Measurements from ENCODE around the gene PAMR1.
A peak's percentile ranks its signal among the peaks of the same experiment; 100 is the strongest.

PAMR1 gene

DNA sequence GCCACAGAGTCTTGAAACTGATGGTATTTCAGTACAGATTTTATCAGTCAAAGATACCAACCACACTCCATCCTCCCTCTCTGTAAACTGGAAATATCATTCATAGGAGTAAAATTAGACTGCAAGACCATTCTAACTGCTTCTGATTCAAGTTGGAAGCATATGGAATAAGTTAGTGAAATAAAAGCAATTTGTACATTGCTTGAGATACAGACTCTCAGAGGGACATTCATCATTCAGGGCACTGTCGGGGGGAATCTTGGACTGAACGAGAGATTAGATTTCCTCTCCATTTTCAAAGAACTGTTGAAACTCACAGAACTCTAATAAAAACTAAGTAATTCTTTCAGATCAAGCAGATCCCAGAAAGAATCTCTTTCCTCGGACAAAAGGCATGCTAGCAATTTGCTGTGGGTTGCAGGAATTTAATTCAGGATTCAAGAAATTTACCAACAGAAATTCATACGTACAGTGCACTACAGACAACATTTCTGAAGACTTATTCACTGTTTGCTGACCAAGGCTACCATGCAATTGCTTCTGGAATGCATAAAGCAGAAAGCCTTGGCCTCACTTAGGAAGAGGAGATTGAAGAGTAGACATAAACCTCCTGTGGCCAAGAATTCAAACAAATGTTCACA, 34.1 kb downstream of the PAMR1 start:
- DNase-seq = no peak

DNA sequence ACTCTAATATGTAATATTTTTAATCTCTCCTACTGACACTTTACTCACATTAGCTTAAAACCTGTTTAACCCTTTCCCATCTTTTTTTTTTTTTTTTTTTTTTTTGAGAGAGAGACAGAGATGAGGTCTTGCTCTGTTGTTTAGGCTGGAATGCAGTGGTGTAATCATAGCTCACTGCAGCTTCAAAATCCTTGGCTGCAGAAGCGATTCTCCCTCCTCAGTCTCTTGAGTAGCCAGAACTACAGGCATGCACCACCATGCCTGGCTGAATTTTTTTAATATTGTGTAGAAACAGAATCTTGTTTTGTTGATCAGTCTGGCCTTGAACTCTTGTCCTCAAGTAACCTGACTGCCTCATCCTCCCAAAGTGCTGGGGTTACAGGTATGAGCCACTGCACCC, 37.3 kb downstream of the PAMR1 start:
- DNase-seq = no peak

DNA sequence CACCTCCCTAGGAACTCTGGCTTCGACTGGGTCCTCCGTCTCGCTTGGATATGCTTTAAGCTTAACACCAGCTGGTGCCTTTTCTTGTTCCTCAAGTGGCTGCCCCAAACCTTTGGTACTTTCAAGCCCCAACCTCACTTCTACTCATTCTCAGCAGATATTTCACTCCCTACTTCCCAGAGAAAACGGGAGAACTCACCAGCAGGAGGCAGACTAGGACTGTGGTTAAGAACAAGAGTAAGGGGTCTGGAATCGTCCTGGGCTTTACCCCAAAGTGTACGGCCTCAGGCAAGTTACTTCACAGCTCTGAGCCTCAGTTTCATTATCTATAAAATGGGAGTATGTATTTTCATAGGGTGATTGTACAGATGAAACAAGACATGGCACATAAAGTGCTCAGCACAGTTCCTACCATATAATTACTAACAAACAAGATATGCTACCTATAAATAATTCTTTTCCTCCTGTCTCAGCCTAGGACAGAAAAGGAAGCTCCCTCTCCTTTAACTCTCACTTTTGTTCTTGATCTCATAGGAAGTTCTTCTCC, 37.8 kb downstream of the PAMR1 start:
- DNase-seq = peak; percentile 10

DNA sequence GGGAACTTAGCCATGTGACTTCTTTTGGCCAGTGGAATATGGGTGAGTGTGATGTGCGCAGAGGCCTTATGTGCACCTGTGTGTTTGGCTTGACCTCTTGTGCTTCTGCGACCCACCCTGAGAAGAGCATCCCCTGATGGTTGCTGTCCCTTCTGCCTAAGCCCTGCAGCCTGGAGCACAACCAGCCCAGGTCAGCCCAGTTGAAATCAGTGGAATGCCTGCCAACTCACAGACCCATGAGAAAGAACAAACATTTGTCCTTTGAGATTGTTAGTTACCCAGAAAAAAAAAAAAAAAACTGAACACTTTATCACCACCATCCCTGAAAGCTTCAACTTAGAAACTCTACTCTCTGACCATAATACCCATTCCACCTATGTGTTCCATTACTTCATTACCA, 38.5 kb downstream of the PAMR1 start:
- DNase-seq = no peak

DNA sequence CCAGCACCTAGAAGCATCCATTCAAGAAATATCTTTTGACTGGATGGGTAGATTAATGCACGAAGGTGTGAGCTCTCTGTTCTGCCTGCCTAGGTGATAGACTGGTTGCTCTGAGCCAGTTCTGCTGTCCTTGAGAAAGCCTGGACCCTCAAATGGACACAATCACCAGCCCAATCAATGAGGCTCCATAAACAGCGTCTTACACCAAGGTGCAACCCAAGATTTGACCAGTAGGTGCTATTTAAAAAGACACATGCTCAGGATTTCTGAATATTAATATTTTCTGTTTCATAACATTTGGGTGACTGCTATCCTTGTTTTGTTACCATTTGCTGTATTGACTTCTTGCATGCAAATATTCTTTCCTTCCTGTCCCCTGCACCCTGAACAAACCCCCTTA, 39.0 kb downstream of the PAMR1 start:
- no peak for DNase-seq

DNA sequence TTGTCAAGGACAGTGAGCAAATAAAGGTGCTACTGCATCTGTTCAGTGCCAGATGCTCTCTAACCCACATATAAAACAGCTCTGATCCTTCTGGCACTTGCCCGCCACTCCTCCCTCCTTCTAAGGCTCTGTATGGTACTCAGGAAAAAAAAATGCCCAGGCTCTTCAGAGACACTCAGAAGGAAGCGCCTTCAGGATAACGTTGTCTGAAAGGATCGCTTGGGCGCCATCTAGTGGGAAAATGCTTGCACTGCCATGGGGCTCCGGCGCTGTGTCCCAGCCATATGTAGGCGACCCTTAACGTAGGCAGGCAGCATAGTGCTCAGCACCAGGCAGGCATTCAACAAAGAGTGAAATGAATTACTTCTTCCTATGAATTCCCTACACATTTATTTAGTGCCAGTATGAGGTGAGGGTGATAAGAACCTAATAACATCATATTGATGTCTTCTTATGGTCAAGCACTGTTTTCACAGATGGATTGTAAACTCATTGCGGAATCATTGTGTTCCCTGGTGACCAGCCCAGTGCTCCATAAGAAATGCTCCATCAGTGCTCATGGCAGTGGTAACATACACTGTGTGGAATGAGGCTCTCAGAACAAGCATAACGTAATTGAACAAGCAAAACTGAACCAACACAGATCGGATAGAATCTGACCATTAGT, 39.6 kb downstream of the PAMR1 start:
- peak; percentile 98 for DNase-seq

DNA sequence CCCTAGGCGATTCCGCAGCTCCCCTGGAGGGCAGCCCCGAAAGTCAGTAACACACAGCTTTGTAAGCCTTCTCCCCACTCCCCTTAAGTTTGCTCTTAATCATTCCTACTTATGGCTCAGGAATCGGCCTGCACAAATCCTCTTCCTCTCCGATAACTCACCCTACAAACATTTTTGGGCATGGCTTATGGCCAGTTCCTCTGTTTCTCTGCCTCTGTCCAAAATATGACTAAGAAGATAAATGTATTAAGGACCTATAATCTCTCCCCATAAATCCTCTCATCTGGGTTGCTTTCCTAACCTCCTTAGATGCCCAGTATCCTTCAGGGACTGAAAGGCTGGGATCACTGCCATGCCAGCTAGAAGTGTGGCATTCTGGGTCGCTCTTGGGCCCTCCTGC, 41.0 kb downstream of the PAMR1 start:
- DNase-seq = no peak

DNA sequence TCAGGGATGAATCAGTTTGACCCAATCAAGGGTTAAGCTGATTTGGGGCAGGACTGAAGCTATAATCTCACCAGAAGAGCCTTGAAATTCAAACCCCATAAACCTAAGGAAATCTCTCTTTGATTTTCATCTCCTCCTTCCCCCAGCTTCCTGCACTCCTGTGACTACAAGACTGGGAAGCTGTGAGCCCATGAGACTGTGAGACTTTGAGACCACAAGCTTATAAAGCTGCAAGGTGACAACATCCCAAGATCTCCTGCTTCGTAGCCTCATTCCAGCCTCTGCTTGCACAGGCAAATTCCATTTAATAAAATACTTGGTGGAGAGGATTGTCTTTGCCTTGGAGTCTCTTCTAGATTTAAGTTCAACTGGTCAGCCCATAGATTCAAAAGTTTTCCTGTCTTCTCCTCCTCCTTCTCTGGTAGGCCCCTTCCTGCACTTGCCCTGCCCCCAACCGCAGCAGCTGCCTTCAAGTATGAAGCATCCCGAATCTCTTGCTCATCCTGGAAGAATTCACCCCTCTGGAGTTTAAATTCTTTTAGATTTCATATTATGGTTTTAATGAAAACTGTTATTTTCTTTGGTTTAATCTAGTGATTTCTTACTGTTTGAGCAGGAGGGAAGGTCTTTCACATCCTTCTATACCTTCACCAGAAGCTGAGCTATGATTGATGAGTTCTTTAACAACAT, 42.1 kb downstream of the PAMR1 start:
- DNase-seq = no peak

DNA sequence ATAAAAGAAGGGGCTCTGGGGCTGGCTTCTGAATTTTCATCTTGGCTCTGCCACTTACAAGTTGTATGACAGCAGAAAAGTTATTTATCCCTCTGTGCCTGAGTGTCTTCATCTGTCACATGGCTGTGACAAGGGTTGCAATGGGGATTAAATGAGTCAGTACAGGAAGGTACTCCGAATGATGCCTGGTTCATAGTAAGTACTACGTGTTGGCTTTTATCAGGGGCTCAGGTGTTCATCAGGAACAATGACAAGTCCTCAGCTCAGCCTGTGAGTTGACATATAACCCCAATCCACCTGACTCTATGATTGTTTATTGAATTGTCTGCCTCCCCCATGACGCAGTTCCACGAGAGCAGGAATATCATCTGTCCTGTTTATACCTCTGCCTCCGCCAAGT, 45.7 kb downstream of the PAMR1 start:
- DNase-seq = no peak

DNA sequence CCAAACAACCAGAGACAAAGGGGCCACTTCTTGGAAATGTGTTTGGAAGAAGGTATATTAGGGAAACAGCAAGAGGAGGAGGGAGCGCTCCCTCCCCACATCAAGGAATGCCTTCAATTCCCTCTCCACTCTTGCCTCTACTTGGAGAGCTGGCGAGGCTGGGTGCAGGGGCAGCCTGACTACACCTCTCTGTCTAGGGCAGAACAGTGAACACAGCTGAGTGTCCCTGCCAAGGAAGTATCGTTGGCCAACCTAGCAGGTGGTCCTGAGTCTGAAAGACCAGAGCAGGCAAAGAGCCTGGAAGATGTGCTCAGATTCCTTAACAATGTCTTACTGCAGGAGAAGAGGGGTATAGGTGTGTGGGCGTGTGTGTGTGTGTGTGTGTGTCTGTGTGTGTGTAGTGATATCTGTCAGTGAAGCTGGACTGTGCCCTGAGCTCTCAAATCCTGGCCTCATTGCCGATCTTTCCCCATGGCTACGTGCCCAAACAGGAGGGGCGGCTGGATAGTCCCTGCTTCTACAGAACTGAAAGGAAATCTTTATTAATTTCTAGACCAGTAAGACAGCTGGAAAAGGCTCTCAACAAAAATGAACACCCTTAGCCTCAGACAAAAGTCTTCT, 46.8 kb downstream of the PAMR1 start:
- peak; percentile 35 for DNase-seq

DNA sequence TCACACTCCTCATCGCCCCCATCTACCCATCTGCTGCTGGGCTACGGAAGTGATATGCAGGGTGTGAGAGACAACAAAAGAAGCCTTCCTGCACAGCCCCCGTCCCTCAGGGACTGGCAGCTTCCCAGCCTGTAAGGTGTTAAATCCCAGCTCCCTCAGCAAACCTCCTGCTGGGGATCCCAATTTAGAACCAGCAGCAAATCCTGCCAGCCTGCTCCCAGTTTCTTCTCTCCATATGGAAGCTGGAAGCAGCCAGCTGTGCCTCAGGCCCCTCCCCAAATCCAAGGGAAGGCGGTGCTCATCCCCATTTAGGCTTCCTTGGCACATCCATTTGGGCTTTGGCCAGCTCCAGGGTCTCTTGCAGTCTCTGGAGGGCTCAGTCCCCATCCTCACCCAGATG, 47.5 kb downstream of the PAMR1 start:
- DNase-seq = no peak

DNA sequence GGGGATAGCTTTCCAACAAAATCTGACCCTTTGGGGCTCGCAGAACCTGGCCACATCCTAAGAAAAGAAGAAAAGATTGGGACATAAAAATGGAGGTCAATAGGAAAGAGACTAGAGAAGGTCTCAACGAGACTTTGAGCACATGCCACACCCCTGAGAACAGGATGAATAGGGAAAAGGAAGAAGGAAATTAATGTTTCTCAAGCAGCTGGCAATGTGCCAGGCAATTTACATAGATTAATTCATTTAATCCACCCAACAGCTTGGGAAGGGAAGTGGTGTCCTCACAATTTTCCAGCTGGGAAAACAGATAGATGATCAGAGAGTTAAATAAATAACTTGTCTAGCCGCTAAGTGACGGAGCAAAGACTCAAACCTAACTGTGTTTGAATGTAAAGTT, 50.7 kb downstream of the PAMR1 start:
- no peak for DNase-seq

DNA sequence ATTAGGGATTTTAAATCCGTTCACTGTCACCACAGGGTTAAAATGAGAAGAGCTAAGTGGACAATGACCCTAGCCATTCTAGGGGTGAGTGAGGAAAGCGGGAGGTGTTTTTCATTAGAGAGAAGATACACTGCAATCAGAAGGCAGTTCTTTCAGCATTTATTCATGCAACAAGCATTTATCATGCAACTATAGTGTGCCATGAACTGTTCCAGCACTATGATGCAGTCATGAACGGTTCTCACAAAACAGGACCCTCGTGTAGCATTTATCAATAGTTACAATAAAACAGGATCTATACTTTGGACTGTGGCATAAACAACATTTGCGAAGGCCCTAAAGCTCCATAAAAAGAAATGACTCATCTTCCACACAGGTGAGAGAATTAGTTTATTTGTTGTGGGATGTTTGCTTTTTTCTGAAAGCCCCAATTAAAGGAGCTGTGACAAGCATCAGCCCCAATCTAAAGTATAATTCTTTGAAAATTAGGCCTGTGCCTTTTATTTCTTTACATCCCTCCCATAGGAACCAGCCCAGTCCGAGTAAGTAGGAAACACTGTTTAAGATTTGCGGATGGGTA, 51.5 kb downstream of the PAMR1 start:
- no peak for DNase-seq

DNA sequence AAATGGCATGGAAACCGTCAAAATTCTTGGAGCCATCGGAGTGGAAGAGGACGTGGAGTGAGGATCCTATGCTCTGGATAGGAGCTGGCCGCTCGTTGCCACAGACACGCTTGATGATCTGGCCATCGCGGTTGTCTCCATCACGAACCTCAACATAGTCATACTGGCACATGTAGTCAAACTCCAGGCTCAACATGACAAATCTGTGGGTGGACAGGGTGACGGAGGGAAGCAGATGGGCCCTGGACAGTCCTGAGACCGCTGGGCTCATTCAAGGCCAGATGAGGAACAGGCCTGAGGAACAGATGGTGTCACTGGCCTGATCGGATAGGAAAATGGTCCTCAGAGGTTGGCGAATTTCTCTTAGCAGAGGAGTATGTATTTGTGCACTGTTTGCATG, 54.8 kb downstream of the PAMR1 start:
- DNase-seq = no peak

DNA sequence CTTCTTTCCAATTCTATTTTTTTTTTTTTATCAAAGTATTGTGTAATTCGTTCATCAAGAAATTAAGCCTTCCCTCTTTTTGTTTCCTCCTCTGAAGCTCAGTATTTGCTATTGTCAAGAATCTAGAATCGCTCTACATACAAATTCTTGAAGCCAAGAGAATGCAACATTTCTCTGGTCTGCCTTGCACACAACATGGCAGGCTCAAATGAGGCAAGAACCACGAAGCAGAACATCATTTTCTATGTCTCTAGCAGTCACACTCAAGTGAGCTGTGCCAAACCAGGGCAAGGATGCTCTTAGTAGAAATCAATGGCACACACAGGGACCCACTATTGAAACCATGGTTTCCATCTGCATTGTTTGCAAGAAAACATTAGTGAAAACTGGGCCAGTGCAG, 59.4 kb downstream of the PAMR1 start:
- no peak for DNase-seq

DNA sequence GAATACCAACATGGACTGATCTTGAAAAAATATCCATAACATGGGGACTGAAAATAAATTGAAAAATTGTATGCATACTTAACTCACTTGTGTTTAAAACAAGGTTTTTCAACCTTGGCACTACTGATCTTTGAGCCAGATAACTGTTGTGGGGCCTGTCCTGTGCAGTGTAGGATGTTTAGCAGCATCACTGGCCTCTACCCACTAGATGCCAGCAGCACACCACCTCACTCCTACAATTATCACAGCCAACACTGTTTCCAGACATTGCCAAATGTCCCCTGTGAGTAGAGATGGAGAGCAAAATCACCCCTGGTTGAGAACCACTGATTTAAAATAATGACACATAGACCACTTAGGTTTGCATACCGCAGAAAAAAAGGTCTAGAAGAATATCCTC, 61.1 kb downstream of the PAMR1 start:
- DNase-seq = no peak

DNA sequence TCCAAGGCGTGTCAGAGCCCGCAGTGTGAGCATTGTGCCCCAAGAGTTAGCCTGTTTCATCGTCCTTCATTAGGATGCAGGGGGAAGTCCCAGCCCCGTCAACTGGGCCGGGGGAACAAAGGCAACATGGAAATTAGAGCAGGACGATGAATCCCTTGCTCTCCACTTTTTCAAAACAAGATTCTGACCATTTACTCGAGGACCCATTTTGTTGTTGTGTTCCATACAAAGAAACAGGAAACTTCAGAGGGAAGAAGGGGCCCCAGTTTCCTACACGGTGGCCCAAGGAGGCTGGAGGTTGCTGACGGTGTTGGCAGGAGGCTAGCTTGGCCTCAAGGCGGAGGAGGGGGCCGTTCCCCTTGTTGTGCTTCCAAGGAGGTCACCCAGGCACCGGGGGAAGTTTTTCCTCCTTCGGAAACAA, 62.1 kb downstream of the PAMR1 start:
- no peak for DNase-seq

DNA sequence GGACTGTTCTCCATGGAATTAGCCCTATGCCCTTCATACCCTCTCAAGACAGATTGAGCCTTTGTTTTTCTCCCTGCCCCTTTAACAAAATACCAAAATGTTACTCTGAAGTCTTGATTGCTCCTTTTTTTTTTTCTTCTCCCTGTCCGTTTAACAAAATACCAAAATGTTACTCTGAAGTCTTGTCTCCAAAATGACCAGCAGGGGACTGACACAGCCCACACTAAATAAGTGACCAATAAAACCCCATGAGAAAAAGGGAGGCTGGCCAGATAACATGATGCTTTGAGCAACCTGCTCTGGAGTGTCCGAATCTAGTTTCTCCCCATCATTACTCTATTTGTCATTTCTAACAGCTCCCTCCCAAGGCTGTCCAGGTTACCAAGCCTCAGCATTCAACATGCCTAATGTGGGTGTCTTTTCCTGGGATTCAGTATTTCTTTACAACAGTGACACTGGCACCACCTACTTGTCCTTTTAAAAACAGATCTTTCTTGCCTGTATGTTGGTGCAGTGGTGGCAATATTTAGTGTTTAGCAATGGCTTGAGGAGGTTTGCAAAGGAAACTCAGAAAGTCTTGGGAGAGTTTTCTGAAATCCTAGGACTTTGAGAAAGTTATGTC, 63.4 kb downstream of the PAMR1 start:
- DNase-seq = no peak

DNA sequence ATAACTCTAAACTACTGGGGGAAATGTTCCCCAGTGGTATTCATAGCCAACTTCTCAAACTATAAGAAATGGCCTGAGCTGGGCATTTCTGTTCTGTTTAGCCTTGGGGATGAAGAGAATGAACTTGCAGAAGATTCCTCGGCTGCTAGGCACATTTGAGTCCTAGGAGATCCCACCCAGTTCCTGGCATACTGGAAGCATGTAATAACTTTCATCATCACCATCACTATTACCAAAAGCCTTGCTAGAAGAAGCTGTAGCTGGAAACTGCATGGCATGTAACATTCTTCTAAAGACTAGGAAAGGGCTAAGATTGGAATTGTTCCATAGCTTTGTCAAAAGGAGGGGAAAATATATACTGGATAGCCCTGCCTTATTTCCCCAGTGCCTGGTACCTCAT, 65.9 kb downstream of the PAMR1 start:
- no peak for DNase-seq

DNA sequence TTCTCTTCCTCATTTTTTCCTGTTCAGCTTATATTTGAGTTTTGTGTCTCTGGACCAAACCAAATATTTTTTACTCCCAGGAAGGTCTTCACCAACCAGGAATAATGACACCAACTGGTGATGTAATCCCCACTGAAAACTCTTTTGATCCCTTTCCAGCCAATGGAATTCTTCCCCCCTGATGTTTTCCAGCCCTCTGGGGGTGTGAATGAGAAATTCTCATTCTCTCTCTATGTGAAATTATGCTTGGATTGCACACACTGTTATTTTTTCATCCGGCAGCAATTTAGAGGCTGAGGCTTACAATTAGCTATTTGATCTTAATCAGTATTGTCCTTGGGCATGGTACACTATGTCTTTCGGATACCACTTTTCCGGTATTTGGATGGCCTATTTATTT, 66.6 kb downstream of the PAMR1 start:
- no peak for DNase-seq

DNA sequence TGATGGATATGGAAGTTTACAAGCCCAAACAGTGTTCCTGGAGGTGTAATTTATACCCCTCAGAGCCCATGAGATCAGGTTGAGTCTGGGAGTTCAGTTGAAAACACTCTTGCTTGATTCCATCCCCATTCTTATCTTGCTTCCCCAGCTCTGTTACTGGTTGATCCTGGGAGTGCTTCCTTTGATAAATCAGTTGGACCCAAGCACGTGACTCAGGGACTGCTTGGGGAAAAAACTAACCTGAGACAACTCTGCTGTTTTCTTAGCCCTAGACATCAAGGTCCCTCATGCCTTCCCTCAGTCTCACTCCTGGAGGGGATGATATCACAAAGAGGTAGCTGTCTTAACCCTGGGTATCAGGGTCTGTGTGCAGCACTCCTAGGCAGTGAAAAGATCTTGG, 71.1 kb downstream of the PAMR1 start:
- DNase-seq = no peak

DNA sequence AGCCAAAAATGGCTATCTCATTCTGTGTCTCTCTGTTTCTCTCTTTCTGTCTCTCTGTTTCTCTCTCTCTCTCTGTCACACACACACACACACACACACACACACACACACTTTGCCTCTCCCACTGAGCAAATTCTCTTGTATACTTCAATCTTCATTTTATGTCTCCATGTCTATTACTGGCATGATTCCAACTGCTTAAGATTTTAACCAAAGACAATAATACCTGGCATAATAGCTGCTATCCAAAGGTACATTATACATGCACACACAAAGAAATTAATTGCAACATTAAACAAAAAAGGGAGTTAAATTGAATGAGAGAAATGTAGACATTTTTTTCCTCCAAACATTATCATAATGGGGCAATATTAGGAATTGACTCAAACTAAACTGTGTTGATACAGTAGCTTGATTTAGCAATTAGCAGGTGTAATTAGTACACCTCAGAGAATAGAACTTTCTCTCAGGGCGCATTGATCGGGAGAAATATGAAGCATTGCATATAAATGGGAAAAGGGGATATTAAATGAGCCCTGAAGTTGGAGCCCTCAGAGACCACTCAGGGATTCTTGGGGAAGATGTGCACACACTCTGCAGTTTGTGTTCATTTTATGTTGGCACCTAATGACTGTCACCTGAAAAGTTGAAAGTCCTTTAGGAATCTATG, 88.7 kb downstream of the PAMR1 start:
- peak; percentile 36 for DNase-seq

Data from DMS79 treated with DMSO at 0.1 percent for 48 hours (cell line).